IPS DF 4.7 (cell line): ENCODE results near the gene UGT1A8.
"Not testable (repeated sequence)": the region's sequence is repeated elsewhere in the genome, so short reads cannot be mapped to it uniquely, and the experiment has no call there.

Source experiments
- DNase-seq: peaks from one replicate; pipeline ENCODE4 v3.0.0-alpha.2; 2013; ENCODE audit warnings: low spot score; ENCODE audit errors: extremely low read depth

UGT1A8 gene

GRCh38 chr2:233713262-233713615 is 95.8 kb downstream of the UGT1A8 start:
- DNase-seq = no peak

- no peak for DNase-seq
Measured at GRCh38 chr2:233714121-233714520, 96.7 kb downstream of the UGT1A8 start.

DNA sequence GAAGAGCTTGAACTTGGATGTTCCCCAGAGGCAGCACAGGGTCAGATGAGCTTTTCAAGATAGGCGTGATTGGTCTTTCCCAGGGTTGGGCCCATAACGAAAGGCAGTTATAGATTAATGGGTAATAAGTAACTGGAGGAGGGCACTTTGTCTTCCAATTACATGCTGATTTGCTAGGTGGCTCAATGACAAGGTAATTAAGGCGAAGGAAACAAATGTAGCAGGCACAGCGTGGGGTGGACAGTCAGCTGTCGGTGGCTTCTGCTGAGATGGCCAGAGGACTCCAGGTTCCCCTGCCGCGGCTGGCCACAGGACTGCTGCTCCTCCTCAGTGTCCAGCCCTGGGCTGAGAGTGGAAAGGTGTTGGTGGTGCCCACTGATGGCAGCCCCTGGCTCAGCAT is 101.1 kb downstream of the UGT1A8 start, which contains the start of gene UGT1A4:
Gene UGT1A4, plus strand, starts transcription at position 185 of the 400 bp plus-strand sequence. Its CDS starts 85 bp downstream, at position 270.
- DNase-seq = no peak

- DNase-seq = no peak
Measured at GRCh38 chr2:233728723-233729301, 111.4 kb downstream of the UGT1A8 start, which contains the start of gene UGT1A3. TSS of gene UGT1A3 (plus strand) at chr2:233729042. CDS start at chr2:233729127, 85 bp downstream.

GRCh38 chr2:233736868-233737653 is 119.6 kb downstream of the UGT1A8 start:
- not testable (repeated sequence) for DNase-seq

DNA sequence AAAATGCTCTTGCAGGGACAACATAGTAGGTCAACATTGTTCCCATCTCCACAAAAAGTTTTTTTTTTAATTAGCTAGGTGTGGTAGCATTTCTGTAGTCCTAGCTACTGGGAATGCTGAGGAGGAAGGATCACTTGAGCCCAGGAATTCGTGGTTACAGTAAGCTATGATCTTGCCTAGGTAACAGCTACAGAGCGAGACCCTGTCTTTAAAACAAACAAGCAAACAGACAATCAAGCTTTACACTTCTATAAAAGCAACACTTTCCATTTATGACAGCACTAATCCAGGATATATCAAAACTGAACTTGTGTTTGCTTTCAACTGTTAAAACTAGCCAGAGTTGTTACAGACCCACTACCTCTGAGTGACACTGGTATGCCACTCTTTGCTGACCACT is 123.4 kb downstream of the UGT1A8 start:
- no peak for DNase-seq

GRCh38 chr2:233743464-233744259 is 126.2 kb downstream of the UGT1A8 start:
- DNase-seq = no peak

DNA sequence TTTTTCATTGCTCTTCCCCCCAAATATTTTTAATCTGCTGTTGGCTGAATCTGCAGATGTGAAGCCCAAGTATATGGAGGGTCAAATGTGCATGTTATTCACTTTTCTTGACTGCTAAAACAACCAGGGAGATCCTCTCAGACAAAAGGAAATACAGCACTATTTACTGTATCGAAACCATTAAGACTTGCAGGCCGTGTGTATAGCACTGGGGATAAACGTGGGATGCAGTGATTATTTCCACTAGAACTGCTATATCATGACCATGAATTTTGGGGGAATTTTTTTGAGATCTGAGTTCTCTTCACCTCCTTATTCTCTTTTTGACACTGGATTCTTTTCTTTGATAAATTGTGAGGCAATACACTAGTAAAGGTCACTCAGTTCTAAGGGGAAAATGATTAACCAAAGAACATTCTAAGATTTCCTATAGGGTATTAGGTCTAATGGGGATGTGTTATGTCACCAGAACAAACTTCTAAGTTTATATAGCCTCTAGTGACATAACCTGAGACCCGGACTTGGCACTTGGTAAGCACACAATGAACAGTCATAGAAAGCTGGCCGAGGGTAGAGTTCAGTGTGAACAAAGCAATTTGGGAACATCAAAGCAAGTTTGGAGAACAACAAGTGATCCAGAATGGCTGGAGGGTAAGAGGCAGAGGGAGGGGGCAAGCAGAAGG is 127.8 kb downstream of the UGT1A8 start:
- no peak for DNase-seq

DNA sequence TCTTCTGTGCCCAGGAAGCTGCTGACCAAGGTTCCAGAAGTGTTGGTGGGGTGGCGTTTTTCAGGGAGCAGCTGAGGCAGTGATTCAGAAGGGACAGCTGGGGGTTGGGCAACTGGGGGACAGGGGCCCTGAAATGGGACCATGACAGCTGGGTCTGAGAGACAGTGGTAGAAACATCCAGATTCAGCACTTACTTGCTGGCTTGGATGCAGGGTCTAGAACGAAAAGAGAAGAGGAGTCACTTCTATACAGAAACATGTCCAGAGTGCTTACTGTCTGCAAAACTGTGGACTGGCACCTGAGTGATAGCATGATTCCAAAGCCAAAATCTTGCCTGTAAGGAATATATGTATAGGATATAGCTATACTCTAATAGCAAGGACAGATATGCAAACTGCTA is 128.4 kb downstream of the UGT1A8 start:
- not testable (repeated sequence) for DNase-seq

- DNase-seq = no peak
Measured at GRCh38 chr2:233746475-233747282, 129.2 kb downstream of the UGT1A8 start.

DNA sequence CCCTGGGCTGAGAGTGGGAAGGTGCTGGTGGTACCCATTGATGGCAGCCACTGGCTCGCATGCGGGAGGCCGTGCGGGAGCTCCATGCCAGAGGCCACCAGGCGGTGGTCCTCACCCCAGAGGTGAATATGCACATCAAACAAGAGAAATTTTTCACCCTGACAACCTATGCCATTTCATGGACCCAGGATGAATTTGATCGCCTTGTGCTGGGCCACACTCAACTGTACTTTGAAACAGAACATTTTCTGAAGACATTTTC is 129.8 kb downstream of the UGT1A8 start:
- no peak for DNase-seq

GRCh38 chr2:233750689-233751088 is 133.3 kb downstream of the UGT1A8 start:
- not testable (repeated sequence) for DNase-seq

- DNase-seq = not testable (repeated sequence)
Measured at GRCh38 chr2:233751212-233752009, 134.0 kb downstream of the UGT1A8 start.

DNA sequence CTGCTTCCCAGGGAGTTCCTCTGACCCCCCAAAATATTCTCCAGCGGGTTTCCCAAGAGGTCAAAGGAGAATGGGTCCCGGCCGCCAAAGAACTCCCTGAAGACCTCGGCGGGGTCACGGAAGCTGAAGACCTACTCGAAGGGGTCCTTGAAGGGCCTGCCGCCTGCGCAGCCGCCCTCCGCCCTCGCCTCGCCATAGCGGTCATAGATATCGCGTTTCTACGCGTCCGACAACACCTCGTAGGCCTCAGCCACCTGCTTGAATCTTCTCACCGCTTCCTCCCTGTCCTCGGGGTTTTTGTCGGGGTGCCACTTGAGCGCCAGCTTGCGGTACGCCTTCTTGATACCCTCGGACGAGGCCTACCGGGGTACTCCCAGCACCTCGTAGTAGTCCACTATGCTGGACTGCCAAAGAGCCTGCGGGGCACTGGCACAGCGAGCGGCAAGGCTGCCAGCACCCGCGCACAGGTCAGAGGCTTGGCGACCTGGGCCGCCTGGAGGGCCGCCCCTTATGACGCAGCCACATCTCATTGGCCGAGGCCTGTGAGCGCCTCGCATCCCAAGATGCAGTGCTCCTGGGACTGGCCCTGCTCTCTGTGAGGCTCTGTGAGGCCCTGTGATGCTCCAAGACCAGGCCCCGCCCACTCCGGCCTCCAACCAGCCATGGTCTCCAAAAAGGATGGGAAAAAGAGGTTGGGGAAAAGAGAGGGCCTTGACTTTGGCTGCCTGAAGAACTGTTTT is 137.6 kb downstream of the UGT1A8 start:
- no peak for DNase-seq

DNA sequence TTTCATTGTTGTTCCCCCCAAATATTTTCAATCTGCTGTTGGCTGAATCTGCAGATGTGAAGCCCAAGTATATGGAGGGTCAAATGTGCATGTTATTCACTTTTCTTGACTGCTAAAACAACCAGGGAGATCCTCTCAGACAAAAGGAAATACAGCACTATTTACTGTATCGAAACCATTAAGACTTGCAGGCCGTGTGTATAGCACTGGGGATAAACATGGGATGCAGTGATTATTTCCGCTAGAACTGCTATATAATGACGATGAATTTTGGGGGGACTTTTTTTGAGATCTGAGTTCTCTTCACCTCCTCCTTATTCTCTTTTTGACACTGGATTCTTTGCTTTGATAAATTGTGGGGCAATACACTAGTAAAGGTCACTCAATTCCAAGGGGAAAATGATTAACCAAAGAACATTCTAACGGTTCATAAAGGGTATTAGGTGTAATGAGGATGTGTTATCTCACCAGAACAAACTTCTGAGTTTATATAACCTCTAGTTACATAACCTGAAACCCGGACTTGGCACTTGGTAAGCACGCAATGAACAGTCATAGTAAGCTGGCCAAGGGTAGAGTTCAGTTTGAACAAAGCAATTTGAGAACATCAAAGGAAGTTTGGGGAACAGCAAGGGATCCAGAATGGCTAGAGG is 139.1 kb downstream of the UGT1A8 start:
- DNase-seq = no peak

DNA sequence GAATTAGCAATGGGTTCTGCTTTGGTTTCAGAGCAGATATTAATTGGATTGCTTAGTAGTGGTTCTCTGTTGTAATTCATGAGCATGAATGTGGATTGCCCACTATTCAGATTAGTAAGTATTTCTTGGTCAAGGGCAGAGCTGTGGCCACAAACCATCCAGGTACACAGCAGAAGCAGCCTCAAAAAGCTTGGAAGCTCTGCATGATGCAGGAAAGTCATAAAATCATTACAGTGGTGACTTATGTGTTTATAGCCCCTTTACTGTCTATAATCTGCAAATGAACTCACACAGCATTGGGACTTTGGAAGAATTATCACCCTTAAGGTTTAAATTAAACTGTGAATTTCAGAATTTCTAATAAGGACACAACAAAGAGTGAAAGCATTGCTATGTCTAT is 140.7 kb downstream of the UGT1A8 start:
- no peak for DNase-seq

DNA sequence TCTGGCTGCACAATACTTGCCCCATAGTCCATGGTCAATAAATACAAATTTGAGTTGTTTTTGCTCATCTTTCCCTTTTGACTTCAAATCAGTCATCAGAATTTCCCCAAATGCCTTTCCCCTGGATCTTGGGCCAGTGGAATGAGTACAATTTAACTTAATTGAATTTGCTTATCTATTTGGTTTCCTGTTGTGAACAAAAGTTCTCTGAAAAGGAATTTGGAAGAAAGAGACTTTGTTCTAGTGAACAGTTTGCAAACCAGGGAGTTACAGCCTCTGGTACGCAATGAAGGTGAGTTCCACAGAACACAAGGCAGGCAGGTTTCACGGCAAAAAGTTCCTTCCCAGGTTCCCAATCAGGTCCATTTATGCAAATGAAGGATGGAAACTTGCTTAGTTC is 141.4 kb downstream of the UGT1A8 start:
- DNase-seq = no peak

DNA sequence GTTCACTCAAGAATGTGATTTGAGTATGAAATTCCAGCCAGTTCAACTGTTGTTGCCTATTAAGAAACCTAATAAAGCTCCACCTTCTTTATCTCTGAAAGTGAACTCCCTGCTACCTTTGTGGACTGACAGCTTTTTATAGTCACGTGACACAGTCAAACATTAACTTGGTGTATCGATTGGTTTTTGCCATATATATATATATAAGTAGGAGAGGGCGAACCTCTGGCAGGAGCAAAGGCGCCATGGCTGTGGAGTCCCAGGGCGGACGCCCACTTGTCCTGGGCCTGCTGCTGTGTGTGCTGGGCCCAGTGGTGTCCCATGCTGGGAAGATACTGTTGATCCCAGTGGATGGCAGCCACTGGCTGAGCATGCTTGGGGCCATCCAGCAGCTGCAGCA is 142.6 kb downstream of the UGT1A8 start, which contains the start of gene UGT1A1:
Gene UGT1A1, plus strand, starts transcription at position 228 of the 400 bp plus-strand sequence. Its CDS starts 18 bp downstream, at position 246.
- no peak for DNase-seq
